Lung (tissue), 12 donors: ENCODE data around the gene DNAJC8. TPM values are rescaled to one million over a fixed set of nuclear protein-coding genes. Genes with fewer than 3 reads are reported as not detected.

Experiments
- ATAC-seq: fragments of 200-7000 bp; cut with Tn5 transposase; one replicate; pipeline ENCODE4 v1.9.1; 2020; ENCODE audit warnings: moderate number of reproducible peaks; ENCODE audit not compliant: insufficient read depth, low FRiP score
- DNase-seq, 3 donors: peaks; one replicate each; pipeline ENCODE4 v3.0.0-alpha.2; 2013 to 2017
- H3K27ac ChIP-seq, 2 donors: one replicate each; pipeline ENCODE4 v1.5.1; 2013; ENCODE audit warnings: mild to moderate bottlenecking in 2 of 2, moderate library complexity in 2 of 2, control low read depth in 1 of 2, inconsistent platforms in 1 of 2, low read depth in 1 of 2, low read length in 1 of 2
- H3K27me3 ChIP-seq, 3 donors: one replicate each; pipeline ENCODE4 v1.5.1; 2013; ENCODE audit warnings: low read length in 2 of 3; ENCODE audit not compliant: control insufficient read depth in 3 of 3, insufficient read depth in 3 of 3
- H3K36me3 ChIP-seq, 4 donors: one replicate each; pipeline ENCODE4 v1.5.1; 2013; ENCODE audit warnings: low read length in 4 of 4, mild to moderate bottlenecking in 1 of 4, moderate library complexity in 1 of 4; ENCODE audit not compliant: control insufficient read depth in 4 of 4, insufficient read depth in 4 of 4
- H3K4me1 ChIP-seq, 5 donors: one replicate each; pipeline ENCODE4 v1.5.1; 2013; ENCODE audit warnings: low read length in 5 of 5, mild to moderate bottlenecking in 2 of 5, moderate library complexity in 1 of 5; ENCODE audit not compliant: control insufficient read depth in 5 of 5, insufficient read depth in 5 of 5
- H3K4me3 ChIP-seq: one replicate; pipeline ENCODE4 v1.5.1; 2013; ENCODE audit warnings: mild to moderate bottlenecking, control low read depth, moderate library complexity
- H3K9ac ChIP-seq, 2 donors: one replicate each; pipeline ENCODE4 v1.5.1; 2013; ENCODE audit warnings: low read length in 2 of 2, control low read depth in 1 of 2; ENCODE audit not compliant: insufficient read depth in 1 of 2
- H3K9me3 ChIP-seq, 4 donors: one replicate each; pipeline ENCODE4 v1.5.1; 2013; ENCODE audit warnings: low read length in 3 of 4, mild to moderate bottlenecking in 1 of 4, moderate library complexity in 1 of 4; ENCODE audit not compliant: control insufficient read depth in 4 of 4, insufficient read depth in 3 of 4
- WGBS, 2 donors: extraction: QIAGEN DNeasy Blood & Tissue Kit; methylation state at CpG; one replicate each; pipeline ENCODE4 v1.1.7; 2013; 5-methylcytosine and 5-hydroxymethylcytosine counted together
- polyA plus RNA-seq, 2 donors: library from polyadenylated mRNA; stranded (reverse); fragments of 200-250 nt; gene quantifications; one replicate each; pipeline ENCODE4 v1.2.1, GENCODE V29; 2013
- total RNA-seq, 2 donors: library from RNA; depleted of rRNA in 1 of 2; stranded (reverse); fragments of >200 nt in 1 of 2; gene quantifications; one replicate each; pipeline ENCODE4 v1.2.1, GENCODE V29; 2014 to 2021
- TF ChIP-seq, protein P1 (sequence below): IDR thresholded peaks from 2 replicates; pipeline ENCODE4 v1.5.1; 2012; ENCODE audit warnings: mild to moderate bottlenecking; ENCODE audit errors: control extremely low read depth, extremely low read depth
- donor health status: control.
- donor health status: control.
- donor health status: Bipolar disorder and iron deficiency.
- donor health status: healthy.
- donor health status: DM: yes; HTN: yes; CAD: no.

DNAJC8 gene
- total and polyA plus RNA-seq, 4 donors = 38.9 to 84.0 (median 65.8) TPM

DNA sequence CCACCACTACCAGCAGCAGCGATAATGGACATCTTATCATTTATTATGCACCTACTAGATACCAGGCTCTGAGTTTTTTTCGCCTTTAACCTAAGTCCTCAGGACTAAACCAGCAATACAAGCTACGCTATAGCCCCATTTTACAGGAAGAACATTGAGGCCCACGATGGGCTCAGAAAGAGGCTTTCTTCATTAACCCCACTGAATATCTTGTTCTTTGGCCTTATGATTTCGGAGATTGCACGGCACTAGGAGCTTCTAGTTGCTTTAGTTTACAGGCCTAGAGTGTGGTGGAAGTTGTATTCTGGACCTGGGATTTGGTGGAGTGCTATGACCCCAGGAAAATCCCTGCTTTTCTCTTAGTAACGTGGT is 28.0 kb upstream of the DNAJC8 start:
- H3K27ac ChIP-seq = peak overlapping the region in 1 of 2 donors; percentile 10
- TF ChIP-seq, protein P1, sequence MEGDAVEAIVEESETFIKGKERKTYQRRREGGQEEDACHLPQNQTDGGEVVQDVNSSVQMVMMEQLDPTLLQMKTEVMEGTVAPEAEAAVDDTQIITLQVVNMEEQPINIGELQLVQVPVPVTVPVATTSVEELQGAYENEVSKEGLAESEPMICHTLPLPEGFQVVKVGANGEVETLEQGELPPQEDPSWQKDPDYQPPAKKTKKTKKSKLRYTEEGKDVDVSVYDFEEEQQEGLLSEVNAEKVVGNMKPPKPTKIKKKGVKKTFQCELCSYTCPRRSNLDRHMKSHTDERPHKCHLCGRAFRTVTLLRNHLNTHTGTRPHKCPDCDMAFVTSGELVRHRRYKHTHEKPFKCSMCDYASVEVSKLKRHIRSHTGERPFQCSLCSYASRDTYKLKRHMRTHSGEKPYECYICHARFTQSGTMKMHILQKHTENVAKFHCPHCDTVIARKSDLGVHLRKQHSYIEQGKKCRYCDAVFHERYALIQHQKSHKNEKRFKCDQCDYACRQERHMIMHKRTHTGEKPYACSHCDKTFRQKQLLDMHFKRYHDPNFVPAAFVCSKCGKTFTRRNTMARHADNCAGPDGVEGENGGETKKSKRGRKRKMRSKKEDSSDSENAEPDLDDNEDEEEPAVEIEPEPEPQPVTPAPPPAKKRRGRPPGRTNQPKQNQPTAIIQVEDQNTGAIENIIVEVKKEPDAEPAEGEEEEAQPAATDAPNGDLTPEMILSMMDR = no peak
- 71 to 79% methylated on average over 7 of the region's 7 CpGs for WGBS, 2 donors

GRCh38 chr1:28259934-28260802 is 27.3 kb upstream of the DNAJC8 start:
- no peaks in the 10 kb centered on the region for H3K27me3 ChIP-seq
- no peaks in the 10 kb centered on the region for H3K9me3 ChIP-seq
- peak overlapping the region; percentile 78 for H3K4me3 ChIP-seq
- no peaks in the 10 kb centered on the region for H3K36me3 ChIP-seq
- DNase-seq (peak; percentile 91 to 95 (median 93)), ATAC-seq (peak; percentile 60)
- H3K27ac ChIP-seq = peak overlapping the region; percentile 96
- TF ChIP-seq, protein P1 = no peak
- peak overlapping the region in 1 of 2 donors; percentile 40 for H3K9ac ChIP-seq
- WGBS, 2 donors = 3% methylated on average over 50 to 65 of the region's 66 CpGs
- peaks cover 0 to 20% (median 13%) of the 10 kb centered on the region in 5 donors for H3K4me1 ChIP-seq

More for the DNA sequence above, 28.0 kb upstream of the DNAJC8 start:
- Histone ChIP-seq H3K9me3 (no peaks in the 10 kb centered on the region), H3K4me1 (peaks cover 0 to 20% (median 13%) of the 10 kb centered on the region in 5 donors), H3K36me3 (no peaks in the 10 kb centered on the region), H3K9ac (peak overlapping the region in 1 of 2 donors; percentile 36), H3K27me3 (no peaks in the 10 kb centered on the region), H3K4me3 (peak overlapping the region; percentile 19)
- ATAC-seq (no peak), DNase-seq (no peak)

DNA sequence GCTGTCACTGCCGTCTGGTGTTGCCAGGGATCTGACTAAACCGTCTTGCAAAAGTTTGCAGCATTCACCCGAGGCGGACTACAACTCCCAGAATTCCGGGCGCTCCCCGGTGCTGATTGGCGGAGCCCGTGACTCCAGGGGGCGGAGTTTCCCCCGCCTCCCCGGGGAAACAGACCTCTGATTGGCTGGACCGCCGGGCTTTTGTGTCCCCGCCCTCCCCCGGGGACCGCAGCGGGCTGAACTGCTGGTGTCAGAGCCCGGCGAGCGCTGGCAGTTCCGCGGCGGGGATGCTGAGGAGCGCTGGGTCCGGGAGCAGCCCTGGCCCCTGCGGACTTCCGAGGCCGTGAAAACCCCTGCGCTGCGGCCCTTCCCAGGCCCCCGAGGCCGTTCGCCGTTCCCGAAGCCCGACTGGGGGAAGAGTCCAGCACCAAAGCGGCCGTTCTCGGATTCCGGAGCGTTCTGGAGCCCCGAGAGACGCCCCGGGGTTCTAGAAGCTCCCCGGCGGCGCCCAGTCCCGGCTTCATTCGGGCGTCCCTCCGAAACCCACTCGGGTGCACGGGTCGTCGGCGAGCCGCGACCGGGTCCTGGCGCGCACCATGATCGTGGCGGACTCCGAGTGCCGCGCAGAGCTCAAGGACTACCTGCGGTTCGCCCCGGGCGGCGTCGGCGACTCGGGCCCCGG is 26.6 kb upstream of the DNAJC8 start, which contains the start of gene SESN2:
Gene SESN2 (plus strand): TSS at position 267 of the 682 bp plus-strand sequence. CDS start 330 bp downstream, at position 597.
- peak; percentile 99 for DNase-seq

More for the DNA sequence above, 26.6 kb upstream of the DNAJC8 start, which contains the start of gene SESN2:
- no peaks in the 10 kb centered on the region for H3K27me3 ChIP-seq
- H3K9me3 ChIP-seq = no peaks in the 10 kb centered on the region
- TF ChIP-seq, protein P1 = no peak
- peak within 1 kb of the TSS in 1 of 2 donors; percentile 40 for H3K9ac ChIP-seq
- 0% methylated on average over 71 to 76 of the region's 76 CpGs for WGBS, 2 donors
- peak within 1 kb of the TSS; percentile 78 for H3K4me3 ChIP-seq
- peaks cover 0 to 20% (median 12%) of the 10 kb centered on the region in 5 donors for H3K4me1 ChIP-seq
- H3K36me3 ChIP-seq = no peaks in the 10 kb centered on the region
- ATAC-seq = peak; percentile 100
- H3K27ac ChIP-seq = peak within 1 kb of the TSS; percentile 96
